Body of pancreas (tissue), 4 donors: ENCODE data around the gene RAB40A.

Experiments used
- CTCF ChIP-seq, 7 experiments: fragments of 450-650 bp in 4 of 7; fragments of 200-600 bp in 3 of 7; sonication (generic) in 3 of 7; IDR thresholded peaks; one replicate each; pipeline ENCODE4 v1.5.1; 2016 to 2019; ENCODE audit warnings: antibody characterized with exemption in 7 of 7
- POLR2A ChIP-seq, 3 donors: fragments of 450-650 bp; IDR thresholded peaks; one replicate each; pipeline ENCODE4 v1.6.1; 2016; ENCODE audit warnings: antibody characterized with exemption in 3 of 3, mild to moderate bottlenecking in 2 of 3

- TF ChIP-seq CTCF (IDR thresholded peaks at IDR 0.05) (no peak), POLR2A (IDR thresholded peaks at IDR 0.05) (no peak)
Measured at GRCh38 chrX:103475381-103475780, 43.9 kb downstream of the RAB40A start.
